GF-D8 (cell line): ENCODE results near the gene DNAAF3.
"Not testable (repeated sequence)": the region's sequence is repeated elsewhere in the genome, so short reads cannot be mapped to it uniquely, and the experiment has no call there.

Source experiments
- DNase-seq: peaks from one replicate; lab custom pipeline; 2025; lab: John Stamatoyannopoulos, UW

Gene DNAAF3

GRCh38 chr19:55175117-55175867 lies 8.9 kb upstream of the DNAAF3 start:
- no peak for DNase-seq

- DNase-seq = no peak
Observed at GRCh38 chr19:55174425-55175116, 8.2 kb upstream of the DNAAF3 start.

GRCh38 chr19:55173714-55174409 lies 7.4 kb upstream of the DNAAF3 start:
- DNase-seq = no peak

- no peak for DNase-seq
Observed at GRCh38 chr19:55173186-55173713, 6.8 kb upstream of the DNAAF3 start.

GRCh38 chr19:55172741-55173140 lies 6.3 kb upstream of the DNAAF3 start:
- no peak for DNase-seq

- DNase-seq = not testable (repeated sequence)
Observed at GRCh38 chr19:55172318-55172717, 5.9 kb upstream of the DNAAF3 start.

GRCh38 chr19:55171440-55171839 lies 5.0 kb upstream of the DNAAF3 start:
- no peak for DNase-seq

- no peak for DNase-seq
Observed at GRCh38 chr19:55169136-55169535, 2.7 kb upstream of the DNAAF3 start.

GRCh38 chr19:55165952-55166529 lies 372 bp downstream of the DNAAF3 start:
- peak; percentile 50 for DNase-seq

GRCh38 chr19:55161571-55162322 lies 4.7 kb downstream of the DNAAF3 start:
- no peak for DNase-seq

- no peak for DNase-seq
Observed at GRCh38 chr19:55160986-55161365, 5.4 kb downstream of the DNAAF3 start.

- peak; percentile 66 for DNase-seq
Observed at GRCh38 chr19:55160128-55160985, 6.1 kb downstream of the DNAAF3 start.

- DNase-seq = no peak
Observed at GRCh38 chr19:55158848-55159749, 7.3 kb downstream of the DNAAF3 start.

- no peak for DNase-seq
Observed at GRCh38 chr19:55158423-55158822, 8.0 kb downstream of the DNAAF3 start.

GRCh38 chr19:55157064-55157908 lies 9.1 kb downstream of the DNAAF3 start, which contains the start of gene TNNI3:
Gene TNNI3, minus strand, starts transcription at chr19:55157732. Its CDS starts 143 bp downstream, at chr19:55157589.
- DNase-seq = no peak

GRCh38 chr19:55156202-55157063 lies 10.0 kb downstream of the DNAAF3 start:
- DNase-seq = no peak

GRCh38 chr19:55155784-55156183 lies 10.6 kb downstream of the DNAAF3 start:
- not testable (repeated sequence) for DNase-seq
